HG03175 (cell line): Measurements from ENCODE around the gene FUT9.

Experiments
- ATAC-seq: cut with Tn5 transposase; IDR thresholded peaks from one replicate; pipeline ENCODE4 v1.9.1; 2021; ENCODE audit warnings: mild to moderate bottlenecking, moderate library complexity; ENCODE audit not compliant: unreplicated experiment

The FUT9 gene

DNA sequence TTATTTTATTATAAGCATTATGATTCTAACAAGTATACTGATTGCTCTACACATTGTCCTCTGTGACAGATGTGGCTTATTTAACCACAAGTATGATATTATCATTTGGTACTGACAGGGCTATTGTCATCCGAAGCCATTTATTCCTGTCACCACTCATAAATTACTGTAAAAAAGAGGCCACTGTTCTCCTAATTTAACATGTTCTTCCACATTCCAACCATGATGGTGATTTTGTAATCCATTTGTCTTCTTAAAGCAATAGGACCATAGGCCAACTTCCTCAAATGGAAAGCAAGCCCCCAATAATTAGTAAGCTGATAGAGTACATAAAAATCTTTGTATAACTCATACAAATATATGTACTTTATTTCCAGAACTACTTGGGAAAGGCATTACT is 50.6 kb downstream of the FUT9 start:
- no peak for ATAC-seq

DNA sequence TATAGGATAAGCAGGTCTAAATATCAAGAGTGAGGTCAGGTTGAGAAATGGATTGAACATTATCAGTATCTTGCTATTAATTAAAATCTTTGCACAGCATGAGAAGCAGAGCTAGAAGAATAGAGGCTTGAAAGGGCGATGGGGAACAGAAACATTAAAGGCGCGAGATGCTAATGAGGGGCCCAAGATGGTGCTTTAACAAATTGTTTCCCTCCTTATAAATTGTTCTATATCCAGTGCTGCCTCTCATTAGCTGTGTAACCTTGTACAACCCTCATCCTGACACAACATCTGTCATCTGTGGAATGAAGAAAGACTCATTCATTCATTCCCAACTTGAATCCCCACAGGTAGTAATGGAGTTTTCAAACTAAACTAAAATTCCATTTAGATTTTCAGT is 57.8 kb downstream of the FUT9 start:
- ATAC-seq, result no peak

DNA sequence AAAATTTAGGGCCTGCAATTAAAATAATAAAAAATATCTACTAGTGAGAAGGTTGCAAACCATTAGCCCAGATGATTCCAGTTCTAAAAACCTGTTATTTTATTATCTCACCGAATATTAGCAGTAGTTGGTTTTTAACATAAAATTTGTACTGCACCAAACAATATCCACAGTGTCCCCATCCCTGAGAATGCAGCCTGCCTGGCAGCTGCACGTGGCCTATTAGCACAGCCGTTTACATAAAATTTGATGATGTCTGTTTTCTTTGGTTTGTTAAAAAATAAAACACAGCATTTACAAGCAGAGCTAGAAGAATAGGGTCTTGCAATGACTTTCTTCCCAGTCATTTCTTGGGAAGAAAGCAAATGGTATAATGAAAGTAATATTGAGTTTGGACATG is 58.2 kb downstream of the FUT9 start:
- ATAC-seq, result no peak

DNA sequence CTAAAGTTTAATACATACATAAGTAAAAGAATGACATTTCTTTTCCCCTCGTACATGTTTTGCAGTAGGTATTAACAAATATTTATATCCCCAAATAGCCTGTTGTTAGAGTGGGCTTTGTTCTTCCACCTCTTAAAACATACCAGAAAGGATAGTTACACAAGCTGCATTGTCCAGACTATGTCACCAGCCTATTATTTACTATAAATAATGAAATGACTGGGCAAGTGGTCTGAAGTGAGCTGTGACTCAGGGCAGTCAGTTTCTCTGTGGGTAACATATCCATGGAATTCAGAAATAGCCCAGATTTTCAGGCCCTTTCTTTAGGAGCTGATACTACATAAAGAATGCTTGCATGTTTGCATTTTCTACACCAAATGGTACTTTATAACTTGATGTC is 60.1 kb downstream of the FUT9 start:
- ATAC-seq, result no peak

DNA sequence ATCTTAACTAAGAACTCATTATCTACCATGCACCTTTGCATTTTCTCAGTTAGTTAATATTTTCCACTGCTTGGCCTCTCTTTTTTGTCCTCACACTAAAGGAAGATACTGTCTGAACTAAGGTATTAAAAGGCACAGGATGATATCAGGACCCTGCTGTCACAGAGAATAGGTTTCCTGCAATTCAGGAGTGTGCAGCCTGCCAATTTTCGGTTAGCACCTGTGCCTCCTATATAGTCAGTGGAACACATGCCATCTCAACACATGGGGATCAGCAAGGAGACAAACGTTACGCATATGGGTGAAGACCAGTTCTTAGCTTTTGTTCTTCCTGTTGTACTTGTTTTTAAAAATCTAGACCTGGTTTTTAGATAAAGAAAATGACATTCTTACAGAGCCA is 71.0 kb downstream of the FUT9 start:
- ATAC-seq, result no peak

DNA sequence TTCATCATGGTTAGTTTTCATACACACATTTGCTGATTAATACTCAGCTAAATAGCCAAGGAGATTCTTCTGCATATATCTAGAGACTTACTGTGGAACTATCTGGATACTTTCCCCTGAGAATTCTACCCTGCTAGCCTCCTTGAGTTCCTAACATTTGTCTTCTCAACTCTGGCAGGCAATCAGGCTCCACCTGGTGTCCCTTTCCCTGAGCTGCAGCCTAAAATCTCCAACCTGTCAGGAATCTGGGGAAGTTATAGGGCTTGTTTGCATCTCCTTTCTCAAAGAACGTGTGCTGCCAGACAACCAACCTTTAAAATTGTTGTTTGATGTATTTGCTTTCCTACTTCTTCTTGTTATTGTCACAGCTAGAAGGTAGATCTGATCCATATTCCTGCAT is 73.4 kb downstream of the FUT9 start:
- ATAC-seq, result no peak

DNA sequence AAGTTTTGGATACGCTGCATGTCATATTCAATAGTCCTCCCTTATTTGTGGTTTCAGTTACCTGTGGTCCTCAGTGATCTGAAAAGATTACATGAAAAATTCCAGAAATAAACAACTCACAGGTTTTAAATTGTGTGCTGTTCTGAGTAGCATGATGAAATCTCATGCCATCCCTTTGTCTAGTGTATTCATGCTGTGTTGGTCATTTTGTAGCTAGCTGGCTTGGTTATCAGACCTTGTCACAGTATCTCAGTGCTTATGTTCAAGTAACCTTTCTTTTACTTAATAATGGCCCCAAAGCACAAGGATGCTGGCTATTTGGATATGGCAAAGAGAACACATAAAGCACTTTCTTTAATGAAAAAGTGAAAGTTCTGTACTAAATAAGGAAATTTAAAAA is 78.3 kb downstream of the FUT9 start:
- ATAC-seq, result no peak

DNA sequence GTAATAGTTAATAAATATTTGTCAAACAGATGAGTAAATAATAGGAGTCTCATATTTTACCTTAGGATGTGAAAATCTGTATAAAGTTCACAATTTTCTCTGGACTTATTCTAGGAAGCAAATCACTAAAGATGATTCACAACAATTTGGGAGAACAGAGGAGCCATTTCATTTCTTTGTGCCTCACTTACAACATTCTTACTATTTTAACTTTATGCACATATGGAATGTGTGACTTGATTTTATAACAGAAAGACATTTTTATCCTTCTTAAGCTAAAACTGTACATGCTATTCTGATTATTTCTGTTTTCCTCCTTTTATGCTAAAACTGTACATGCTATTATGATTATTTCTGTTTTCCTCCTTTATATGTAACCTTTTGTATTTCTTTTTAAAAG is 83.3 kb downstream of the FUT9 start:
- no peak for ATAC-seq

DNA sequence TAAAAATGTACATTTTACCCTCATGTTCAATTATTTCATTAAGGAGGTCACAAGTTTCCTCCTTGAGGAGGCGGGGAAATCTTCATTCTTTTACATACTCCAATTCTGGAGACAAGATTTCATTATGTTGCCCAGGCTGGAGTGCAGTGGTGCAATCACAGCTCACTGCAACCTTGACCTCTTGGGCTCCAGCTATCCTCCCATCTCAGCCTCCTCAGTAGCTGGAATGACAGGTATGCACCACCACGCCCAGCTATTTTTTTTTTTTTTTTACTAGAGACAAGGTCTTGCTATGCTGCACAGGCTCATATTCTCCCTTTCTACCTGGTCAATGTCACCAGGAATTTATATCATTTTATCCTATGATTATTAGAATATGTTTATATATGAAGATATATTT is 85.8 kb downstream of the FUT9 start:
- no peak for ATAC-seq

DNA sequence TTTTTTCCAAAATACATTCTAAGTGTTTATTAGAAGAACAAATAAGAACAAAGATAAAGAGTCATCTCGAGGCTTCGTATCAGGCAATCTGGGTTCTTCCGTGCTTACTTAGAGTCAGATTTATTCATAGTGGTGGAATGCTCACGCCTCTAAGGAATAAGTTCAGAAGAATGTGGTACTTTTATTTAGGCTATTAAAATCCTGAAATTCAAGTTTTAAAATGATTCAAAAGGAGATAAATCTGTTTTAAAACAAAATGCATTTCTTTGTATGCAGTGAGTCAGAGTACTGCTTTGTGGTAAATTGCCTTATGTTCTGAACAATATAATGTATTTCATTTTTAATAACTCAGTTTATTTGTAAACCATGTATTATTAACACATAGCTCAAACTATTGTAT is 89.1 kb downstream of the FUT9 start:
- ATAC-seq, result no peak

DNA sequence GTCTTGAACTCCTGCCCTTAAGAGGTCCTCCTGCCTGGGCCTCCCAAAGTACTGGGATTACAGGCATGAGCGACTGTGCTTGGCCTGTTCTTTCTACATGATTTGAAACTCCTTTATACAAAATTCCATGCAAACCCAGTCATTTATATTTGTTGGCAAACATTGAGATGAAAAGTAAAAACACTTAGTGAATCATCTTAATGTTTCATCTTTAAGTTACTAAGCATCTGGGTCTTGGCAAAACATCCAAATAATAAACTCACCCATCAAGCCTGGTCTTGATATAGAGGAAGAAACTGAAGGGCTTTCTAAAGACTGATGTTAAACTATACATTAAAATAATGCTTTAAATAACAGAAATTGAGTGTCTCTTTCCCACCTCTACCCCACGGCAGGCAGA is 95.1 kb downstream of the FUT9 start:
- no peak for ATAC-seq

DNA sequence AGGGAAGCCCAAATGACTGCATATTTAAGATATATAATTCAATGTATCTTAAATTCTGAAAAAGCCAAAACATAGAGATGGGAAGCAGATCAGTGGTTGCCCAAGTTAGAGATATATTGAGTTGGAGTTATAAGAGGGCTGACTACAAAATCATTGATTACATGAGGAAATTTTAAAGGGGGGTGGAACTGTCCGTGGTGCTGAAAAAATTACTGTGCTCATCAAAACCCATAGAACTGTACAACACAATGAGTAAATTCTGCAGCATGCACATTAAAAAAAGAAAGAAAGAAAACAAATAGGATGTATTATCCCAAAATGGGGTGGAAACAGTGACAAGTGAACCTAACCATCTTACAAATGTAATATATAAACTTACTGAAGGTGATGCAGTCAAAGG is 100.9 kb downstream of the FUT9 start:
- no peak for ATAC-seq

DNA sequence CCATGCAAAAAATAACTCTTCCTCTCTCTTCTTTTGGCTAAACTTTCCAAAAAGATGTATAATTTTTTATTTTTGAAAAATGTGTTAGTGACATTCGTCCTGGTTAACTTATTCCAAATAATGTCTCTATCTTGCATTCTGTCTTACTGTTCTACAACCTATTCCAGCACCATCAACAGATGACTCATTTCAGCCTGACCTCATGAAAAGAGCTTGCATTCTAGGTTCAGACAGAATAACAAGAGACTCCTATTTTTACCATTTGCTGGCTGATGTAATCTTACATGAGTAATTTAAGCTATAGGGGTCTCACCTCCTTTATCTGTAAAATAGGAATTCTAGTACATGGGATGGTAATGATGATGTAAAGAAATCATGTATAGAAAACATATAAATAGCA is 109.0 kb downstream of the FUT9 start:
- ATAC-seq, result no peak

DNA sequence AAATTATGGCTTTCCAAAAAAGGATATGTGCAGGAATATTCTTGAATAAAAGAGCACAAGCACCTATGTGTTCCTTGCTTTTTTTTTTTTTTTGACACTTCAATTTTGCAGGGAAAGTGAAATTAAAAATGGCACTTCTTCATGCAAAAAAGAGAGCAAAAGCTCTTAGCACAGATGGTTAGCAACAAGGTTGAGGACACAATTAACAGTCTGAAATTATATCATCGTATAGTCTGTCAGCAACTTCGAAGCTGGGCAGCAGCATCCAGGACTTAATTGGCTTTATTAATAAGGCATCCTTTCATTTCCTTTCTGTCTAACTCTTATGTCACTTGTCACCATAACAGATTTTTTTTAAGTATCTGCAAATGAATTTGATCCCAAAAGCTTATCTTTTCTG is 122.6 kb downstream of the FUT9 start:
- no peak for ATAC-seq

DNA sequence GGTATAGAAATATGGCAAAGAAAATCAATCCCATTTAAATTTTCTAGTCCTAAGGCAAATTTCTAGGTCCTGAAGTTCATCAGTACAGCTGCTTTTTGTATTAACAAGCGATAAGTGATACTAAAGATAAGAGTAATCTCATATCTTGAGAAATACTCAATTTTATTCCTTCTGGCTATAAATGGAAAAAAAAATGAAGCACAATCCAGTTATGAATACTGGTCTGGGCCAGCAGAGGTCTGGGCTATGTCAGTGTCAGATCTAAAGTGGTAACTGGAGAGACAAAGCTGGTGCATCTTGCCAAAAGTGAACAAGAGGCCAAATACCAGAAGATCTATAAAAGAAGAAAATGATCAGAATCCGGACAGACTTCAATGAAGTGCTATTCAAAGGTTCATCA is 126.4 kb downstream of the FUT9 start:
- ATAC-seq, result no peak

DNA sequence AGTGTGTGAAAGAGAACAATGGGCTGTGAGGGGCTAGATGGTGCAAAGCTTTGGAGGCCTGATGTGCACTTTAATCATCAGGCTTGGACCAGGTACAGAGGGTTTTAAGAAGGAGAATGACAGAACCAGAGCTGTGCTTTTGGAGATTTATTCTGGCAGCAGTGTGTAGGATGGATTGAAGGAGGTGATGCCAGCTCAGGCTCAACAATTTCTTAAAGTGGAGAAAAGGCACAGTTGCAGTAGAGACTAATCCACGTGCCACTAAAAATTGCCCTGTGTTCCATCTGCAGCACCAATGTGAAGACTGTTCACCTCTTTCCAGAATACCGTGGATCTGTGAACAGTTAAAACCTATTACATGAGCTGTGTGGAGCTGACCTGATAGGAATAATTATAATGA is 134.7 kb downstream of the FUT9 start:
- no peak for ATAC-seq

DNA sequence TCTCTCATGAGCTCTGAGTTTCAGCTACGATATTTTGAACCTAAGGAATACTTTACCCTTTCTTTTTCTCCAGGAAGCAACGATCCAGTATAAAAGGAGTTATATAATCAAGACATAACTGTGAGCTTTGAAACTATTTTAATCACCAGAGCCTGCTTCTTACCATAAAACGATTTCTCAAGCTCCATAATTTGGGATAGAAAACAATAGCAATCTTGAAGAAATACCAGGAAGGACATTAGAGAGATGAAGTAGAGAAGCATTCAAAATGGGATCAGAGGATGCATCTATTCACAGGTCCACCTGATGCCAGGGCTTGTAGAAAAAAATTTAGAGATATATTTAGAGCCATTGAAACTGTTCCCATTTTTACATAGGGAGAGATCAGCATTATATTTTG is 135.9 kb downstream of the FUT9 start:
- ATAC-seq, result no peak

DNA sequence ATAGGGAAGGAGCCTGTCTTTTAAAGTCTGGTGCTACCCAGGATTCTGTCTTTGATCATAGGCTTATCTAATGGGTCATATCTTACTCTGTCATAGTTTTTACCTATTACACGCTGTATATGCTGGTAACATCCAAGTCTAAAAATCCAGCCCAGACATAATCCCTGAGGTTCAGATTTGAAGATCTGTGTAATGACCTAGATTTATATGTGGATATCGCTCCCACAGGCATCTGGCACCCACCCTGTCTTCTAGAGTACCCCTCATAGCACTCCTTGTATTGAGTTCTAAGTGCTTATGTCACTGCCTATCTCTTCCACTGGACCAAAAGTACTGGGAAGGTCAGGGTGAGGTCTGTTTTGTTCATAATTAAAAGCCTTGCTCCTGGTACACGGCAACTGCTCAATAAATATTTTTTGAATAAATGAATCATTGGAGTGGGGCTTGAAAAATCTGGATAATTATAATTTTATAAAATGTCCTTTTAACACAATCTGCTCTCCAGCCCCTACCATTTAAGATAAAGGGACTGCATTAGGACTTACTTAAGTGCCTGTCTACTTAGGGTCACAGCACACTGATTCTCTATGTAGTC is 136.4 kb downstream of the FUT9 start:
- ATAC-seq, result no peak

DNA sequence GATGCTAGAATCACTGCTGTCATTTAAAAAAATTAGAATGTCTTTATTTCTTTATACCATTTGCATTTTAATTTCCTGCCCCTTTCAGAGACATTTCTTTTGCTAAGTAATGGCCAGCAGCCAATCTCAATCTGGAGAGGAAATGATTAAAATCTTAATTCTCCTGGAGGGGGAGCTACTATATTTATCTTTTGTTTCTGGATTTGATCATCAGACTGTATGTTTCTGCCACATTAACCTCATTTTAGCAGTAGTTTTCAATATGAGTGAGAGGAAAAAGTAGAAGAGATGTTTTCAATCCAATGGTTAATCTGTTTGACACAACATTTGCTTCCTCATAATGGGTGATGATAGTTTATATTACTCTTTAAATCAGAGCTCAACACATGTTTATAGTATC is 138.0 kb downstream of the FUT9 start:
- ATAC-seq, result no peak

DNA sequence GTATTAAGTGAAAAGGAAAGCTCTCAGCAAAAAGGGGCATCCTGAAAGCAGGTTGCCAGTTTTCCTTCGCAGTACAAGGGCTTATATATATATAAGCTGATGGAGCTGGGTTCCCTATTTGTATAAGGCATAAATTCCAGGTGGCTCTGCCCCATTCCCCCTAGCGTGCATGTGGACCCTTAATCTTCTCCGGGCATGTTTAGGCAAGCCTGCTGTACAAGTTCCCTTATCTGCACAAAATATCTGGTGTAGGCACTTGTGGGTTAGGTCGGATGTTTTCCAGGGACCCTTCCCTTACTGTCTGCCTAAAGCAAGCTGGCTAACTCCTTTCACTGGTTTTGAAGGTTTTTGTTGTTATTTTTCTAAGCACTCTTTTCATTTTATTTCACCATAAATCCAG is 140.7 kb downstream of the FUT9 start:
- ATAC-seq, result no peak

DNA sequence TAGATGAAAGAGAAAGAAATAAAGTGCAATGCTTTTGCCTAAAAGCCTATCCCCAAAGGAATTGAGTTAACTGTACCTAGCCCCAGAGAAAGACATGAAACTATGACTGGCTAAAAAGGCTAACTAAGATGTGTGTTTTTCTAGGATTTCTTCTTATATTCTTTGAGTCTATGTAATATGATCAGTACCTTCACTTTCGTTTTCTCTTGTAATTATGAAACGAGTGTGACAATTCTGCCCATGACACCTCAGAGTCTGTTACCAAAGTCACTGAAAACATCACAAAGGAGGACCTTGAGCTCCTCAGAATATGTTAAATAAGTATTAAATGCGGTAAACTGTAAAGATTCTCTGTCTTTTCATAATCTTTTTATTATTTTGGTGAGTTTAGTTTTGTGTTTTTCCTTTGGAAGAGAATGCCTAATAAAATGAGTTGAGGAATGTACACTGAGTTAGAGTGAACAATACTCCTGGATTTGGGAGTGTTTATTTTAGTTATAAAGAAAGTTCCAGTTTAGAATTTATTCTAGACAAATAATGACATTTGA is 141.3 kb downstream of the FUT9 start:
- peak; percentile 97 for ATAC-seq

DNA sequence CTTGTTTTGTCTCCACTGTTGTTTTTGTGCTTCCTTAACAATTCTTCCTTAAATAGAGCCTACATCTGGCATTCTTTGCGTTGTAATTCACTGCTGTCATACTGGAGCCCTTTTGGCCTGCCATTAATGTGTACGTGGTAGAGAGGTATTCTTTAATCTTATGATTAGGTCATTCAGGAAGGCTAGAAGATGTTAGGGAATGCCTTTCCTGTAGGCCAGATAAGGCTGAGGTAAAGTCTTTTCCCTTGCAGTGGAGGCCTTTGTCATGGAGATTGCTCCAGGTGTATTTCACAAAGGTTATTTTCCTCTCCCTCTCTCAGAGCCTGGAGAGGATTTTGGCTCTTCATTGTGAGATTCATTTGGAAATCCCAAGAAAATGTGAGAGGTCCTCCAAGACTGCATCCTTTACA is 146.9 kb downstream of the FUT9 start:
- ATAC-seq, result no peak

DNA sequence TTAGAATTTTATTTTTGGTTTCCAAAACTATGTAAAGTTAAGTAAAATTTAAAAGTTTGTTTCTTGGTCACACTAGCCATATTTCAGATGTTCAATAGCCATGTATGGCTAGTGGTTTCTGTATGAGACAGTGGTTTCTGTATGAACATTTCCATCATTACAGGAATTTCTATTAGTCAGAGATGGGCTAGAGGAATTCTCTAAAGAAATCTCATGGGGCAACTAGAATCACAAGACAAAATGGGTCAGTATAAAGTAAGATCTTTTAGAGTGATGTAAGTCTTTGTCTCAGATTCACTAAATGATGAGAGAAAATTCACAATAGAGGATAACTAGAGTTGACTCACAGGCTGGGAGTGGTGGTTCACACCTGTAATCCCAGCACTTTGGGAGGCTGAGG is 149.0 kb downstream of the FUT9 start:
- no peak for ATAC-seq
